ENCODE results near the gene PCNX1. TPM values are rescaled to one million over a fixed set of nuclear protein-coding genes. Genes with fewer than 3 reads are reported as not detected.

PCNX1 gene
- total and polyA plus RNA-seq, 9 of the 15 experiments (the other 6 are each of a cell fraction or from before 2014, with no cell fraction given): 0.30 to 4.5 (median 2.3) TPM

GRCh38 chr14:71140157-71140556, 232.9 kb downstream of the PCNX1 start:
- Histone ChIP-seq H3K9ac (ENCODE audit: insufficient read depth in 1 of 2, low read depth in 2 of 2, low read length in 2 of 2) (no peak overlapping the region), H2AFZ (ENCODE audit: low read depth, low read length) (no peak overlapping the region), H3K4me3 (no peak overlapping the region), H3K4me1 (replicated peaks in 1 of 2; ENCODE audit: control insufficient read depth in 2 of 2, insufficient read depth in 2 of 2, low read length in 2 of 2) (peaks cover 0 to 12% of the 10 kb centered on the region in 2 experiments; a peak in 4 of 5 replicates), H3K27me3 (ENCODE audit: control insufficient read depth in 2 of 2, insufficient read depth in 2 of 2, low read length in 2 of 2) (no peaks in the 10 kb centered on the region), H3K27ac (ENCODE audit: extremely low read depth, low read depth, low read length) (no peak overlapping the region), H3K4me2 (ENCODE audit: insufficient read depth, low read length) (no peak overlapping the region), H3K9me3 (replicated peaks; ENCODE audit: control insufficient read depth, insufficient read depth, low read depth, low read length) (no peaks in the 10 kb centered on the region), H3K79me2 (ENCODE audit: control insufficient read depth, insufficient read depth, low read length) (no peaks in the 10 kb centered on the region), H4K20me1 (replicated peaks; ENCODE audit: control insufficient read depth, insufficient read depth, low read length) (no peaks in the 10 kb centered on the region), H3K9me1 (ENCODE audit: control insufficient read depth, insufficient read depth, low read length) (no peaks in the 10 kb centered on the region), H3K36me3 (ENCODE audit: control insufficient read depth, insufficient read depth, low read length) (no peaks in the 10 kb centered on the region)
- 44% methylated on average over 2 of the region's 2 CpGs for WGBS (ENCODE audit: insufficient coverage, low coverage, missing lambda C conversion rate)
- CTCF ChIA-PET (ENCODE audit: low intra/inter-chr PET ratio): interaction anchor here (3.1 kb wide), 1 partner anchor 613 kb away, joined by 20 read pairs; no protein-coding TSS in a partner anchor
- ATAC-seq (no peak), DNase-seq (ENCODE audit: extremely low read depth in 1 of 4, low spot score in 3 of 4) (no peak), FAIRE-seq (no peak)
- POLR2A ChIA-PET: no interaction called here
- intact Hi-C loops (cut with micrococcal nuclease) (loop anchor here (5.0 kb wide), 1 partner anchor 612 kb away; no protein-coding TSS in a partner anchor), in situ Hi-C loops (cut with MboI) (no loop called here)
- no peak for TF ChIP-seq XRCC5 (IDR thresholded peaks at IDR 0.05; ENCODE audit: low read depth, low read length)
- no peak for TF ChIP-seq MYNN (IDR thresholded peaks at IDR 0.05)
- no peak for TF ChIP-seq MYNN (CRISPR knock-in tag; IDR thresholded peaks at IDR 0.05)
- no peak for TF ChIP-seq ELK3 (CRISPR knock-in tag; IDR thresholded peaks at IDR 0.05)
- no peak for TF ChIP-seq ESRRA (IDR thresholded peaks at IDR 0.05; ENCODE audit: borderline replicate concordance, low read depth)
- no peak for TF ChIP-seq ZNF561 (CRISPR knock-in tag; conservative IDR thresholded peaks at IDR 0.05)
- no peak for TF ChIP-seq ZBED1 (IDR thresholded peaks at IDR 0.05)
- TF ChIP-seq BRD4 (IDR thresholded peaks at IDR 0.05): no peak
- TF ChIP-seq HDAC1 (IDR thresholded peaks at IDR 0.05): no peak
- no peak for TF ChIP-seq CC2D1A (IDR thresholded peaks at IDR 0.05)
- TF ChIP-seq BRF2 (IDR thresholded peaks at IDR 0.05; ENCODE audit: borderline replicate concordance, insufficient read depth, insufficient read length): no peak
- no peak for TF ChIP-seq ZNF583 (CRISPR knock-in tag; IDR thresholded peaks at IDR 0.05)
- TF ChIP-seq CBX1 (IDR thresholded peaks at IDR 0.05; ENCODE audit: low read depth): no peak
- no peak for TF ChIP-seq ZNF444 (CRISPR knock-in tag; IDR thresholded peaks at IDR 0.05)
- TF ChIP-seq TSC22D4 (tag; IDR thresholded peaks at IDR 0.05): no peak
- TF ChIP-seq HIVEP1 (CRISPR knock-in tag; IDR thresholded peaks at IDR 0.05): no peak
- TF ChIP-seq MEIS2 (IDR thresholded peaks at IDR 0.05; ENCODE audit: partially characterized antibody): no peak
- no peak for TF ChIP-seq ATF7 (IDR thresholded peaks at IDR 0.05)
- BruUV-seq (replicated peaks): no TSS peak
